OCI-M1 (cell line): ENCODE data around the gene PDXDC1.
"Not testable (repeated sequence)": the region's sequence is repeated elsewhere in the genome, so short reads cannot be mapped to it uniquely, and the experiment has no call there.

Experiments used
- DNase-seq: peaks from one replicate; lab custom pipeline; 2025; lab: John Stamatoyannopoulos, UW

The PDXDC1 gene

GRCh38 chr16:14974331-14974655 lies 533 bp upstream of the PDXDC1 start:
- DNase-seq: not testable (repeated sequence)

- peak; percentile 60 for DNase-seq
Observed at GRCh38 chr16:14975418-14976194, 780 bp downstream of the PDXDC1 start.

DNA sequence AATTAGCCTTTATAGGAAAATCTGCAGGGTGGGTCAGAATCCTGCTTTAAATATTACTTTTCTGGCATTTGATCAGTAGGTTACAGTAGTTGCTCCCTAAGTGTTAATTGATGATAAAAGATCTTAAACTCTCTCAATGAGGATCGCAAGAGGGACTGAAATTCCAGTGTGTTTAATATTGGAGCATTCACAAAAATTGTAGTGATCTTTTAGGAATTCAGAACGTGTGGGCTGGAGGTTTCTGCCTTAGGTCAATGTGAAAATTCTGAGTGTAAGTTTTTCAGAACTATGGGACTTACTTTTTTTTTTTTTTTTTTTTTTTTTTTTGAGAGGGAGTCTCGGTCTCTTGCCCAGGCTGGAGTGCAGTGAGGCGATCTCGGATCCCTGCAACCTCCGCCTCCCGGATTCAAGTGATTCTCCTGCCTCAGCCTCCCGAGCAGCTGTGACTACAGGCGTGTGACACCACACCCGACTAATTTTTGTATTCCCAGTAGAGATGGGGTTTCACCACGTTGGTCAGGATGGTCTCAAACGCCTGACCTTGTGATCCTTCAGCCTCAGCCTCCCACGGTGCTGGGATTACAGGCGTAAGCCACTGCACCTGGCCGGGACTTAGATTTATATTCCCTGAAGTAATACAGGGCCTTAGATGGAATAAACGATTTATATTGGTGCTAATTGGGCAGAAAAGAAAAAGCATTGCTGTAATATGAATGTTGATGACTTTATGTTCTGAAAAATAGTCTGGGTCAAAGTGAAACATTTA lies 2.3 kb downstream of the PDXDC1 start:
- DNase-seq: peak; percentile 17

- not testable (repeated sequence) for DNase-seq
Observed at GRCh38 chr16:14978281-14978680, 3.5 kb downstream of the PDXDC1 start.

GRCh38 chr16:14978908-14979307 lies 4.1 kb downstream of the PDXDC1 start:
- DNase-seq: not testable (repeated sequence)

DNA sequence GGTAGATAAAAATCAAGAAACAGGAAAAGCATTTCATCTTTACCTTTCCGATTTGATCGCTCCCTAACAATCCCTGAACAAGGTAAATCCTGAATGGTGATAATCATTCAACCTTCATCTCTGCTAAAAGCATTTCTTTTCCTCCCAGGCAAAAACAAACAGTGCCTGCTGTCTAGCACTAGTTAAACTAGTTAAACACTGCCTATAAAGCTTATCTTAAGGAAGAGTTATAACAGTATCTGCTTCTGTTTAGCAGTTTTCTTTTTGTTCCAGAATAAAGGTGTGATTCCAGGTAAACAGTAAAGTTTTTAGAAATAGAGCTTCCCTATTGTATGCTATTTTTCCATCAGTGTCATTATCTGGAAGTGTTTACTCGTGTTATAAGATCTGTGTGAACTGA lies 6.4 kb downstream of the PDXDC1 start:
- DNase-seq: not testable (repeated sequence)

DNA sequence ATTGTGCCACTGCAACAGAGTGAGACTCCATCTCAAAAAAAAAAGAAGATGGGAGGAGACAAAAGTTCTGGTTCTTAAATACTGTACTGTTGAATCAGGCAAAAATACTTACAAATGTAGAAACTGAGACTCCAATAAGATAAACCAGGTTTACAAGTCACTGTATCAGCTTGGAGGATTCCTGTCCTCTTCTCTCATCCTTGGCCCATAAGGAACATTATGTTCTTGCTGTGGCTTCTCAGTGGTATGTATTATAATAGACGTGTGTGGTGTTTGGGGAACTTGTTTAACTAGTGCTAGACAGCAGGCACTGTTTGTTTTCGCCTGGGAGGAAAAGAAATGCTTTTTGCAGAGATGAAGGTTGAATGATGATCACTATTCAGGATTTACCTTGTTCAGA lies 7.7 kb downstream of the PDXDC1 start:
- not testable (repeated sequence) for DNase-seq

DNA sequence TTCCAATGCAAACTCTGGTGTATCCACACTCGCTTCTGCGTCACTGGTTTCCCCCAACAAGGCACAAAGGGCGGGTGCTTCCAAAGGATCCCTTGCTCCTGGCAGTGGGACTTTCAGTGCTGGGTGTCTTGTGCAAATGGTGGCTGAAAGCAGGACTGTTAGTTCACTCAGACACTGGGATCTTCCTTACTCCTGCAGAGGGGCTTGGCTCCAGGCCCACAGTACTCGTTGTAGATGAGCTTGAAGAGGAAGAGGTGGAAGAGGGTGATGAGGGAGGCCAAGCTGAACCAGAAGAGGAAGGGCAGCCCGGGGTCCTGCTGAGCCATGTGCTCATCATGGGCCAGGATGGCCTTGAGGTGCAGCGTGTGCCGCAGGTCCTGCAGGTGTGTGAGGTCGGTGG lies 13.3 kb downstream of the PDXDC1 start:
- not testable (repeated sequence) for DNase-seq

DNA sequence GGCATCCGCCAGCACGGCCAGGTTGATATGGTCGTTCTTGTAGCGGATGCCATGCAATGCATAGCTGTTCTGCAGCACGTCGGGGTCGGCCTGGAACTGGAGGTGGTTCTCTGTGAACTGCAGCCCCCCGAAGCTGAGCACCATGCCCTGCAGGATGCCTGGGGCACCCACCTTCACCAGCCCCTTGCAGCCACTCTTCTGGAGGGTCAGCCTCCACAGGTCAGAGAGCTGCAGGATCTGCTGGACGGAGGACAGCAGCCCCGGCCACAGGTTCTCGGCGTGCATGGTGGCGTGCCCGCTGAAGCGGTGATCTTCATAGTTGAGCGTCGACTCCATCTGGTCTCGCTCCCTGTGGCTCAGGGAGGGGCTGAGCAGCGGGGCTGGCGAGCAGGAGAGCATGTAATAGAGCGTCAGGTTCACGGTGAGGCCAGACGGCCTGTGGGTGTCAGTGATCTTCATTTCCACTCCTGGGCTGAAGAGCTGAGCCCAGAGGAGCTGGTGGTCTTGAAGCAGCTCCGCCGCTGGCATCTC lies 13.9 kb downstream of the PDXDC1 start:
- not testable (repeated sequence) for DNase-seq

DNA sequence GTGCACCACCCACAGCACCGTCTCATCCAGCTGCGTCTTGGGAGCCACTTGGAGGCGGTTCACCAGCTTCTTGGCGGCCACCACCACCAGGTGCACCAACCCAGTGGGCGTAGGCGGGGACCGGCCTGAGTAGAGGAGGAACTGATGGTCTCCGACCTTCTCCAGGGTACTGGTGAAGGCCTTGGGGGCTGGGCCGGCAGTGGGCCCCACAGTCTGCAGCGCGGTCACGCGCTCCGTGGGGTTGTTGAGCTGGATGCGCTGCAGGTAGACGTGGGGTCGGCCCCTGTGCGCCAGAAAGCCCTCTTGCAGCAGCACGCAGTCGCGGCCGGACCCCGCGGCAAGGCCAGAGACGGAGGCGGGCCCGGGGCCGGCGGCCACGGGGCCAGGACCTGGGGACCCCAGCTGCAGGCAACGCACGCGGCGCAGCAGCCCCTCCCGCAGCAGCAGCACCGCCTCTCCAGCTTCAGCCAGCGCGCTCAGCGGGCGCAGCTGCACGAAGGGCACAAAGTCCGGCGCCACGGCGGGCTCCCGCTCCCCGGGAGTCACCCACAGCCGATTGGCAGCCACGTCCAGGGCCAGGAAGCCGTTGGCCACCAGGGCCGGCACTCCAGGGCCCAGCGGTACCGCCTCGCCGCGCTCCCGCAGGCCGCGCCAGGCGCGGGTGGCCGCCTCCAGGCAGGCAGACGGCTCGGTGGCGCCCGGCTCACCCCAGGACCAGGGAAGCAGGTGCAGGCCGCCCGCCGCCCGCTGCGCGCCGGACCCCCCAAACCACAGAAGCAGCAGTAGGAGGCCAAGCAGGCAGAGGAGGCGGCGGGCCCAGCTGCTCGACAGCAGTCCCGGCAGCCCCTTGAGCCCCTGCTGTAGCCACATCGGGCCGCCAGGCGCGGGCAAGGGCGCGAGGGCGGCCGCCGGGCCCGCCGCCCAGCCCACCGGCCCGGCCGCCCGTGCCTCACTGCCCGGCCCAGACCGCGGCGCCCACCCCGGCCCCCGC lies 14.8 kb downstream of the PDXDC1 start:
- DNase-seq: not testable (repeated sequence)

GRCh38 chr16:14993277-14994151 lies 18.7 kb downstream of the PDXDC1 start:
- not testable (repeated sequence) for DNase-seq

DNA sequence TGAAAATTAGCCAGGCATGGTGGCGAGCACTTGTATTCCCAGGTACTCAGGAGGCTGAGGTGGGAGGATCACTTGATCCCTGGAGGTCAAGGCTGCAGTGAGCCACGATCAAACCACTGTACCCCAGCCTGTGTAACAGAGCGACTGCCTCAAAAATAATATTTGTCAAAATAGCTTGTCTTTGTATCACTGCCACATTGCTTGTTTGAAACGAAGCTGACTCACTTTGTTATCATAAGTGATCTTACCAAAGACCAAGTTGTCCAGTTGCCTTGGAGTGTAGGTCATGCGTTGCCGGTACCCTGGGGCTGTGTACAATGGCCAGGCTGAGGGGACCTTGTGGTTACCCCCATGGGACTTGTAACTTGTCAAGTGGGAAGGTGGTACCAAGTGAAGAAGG lies 21.9 kb downstream of the PDXDC1 start:
- DNase-seq: not testable (repeated sequence)

DNA sequence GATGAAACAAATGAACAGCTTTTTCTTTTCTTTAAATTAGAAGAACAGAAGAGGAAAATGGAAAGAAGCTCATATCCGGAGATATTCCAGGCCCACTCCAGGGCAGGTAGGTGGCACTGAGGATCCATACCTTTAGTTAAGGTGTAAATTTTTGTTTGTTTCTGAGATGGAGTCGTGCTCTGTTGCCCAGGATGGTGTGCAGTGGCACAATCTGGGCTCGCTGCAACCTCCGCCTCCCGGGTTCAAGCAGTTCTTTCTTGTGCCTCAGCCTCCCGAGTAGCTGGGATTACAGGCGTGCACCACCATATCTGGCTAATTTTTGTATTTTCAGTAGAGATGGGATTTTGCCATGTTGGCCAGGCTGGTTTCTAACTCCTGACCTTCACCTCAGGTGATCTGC lies 23.5 kb downstream of the PDXDC1 start:
- not testable (repeated sequence) for DNase-seq

DNA sequence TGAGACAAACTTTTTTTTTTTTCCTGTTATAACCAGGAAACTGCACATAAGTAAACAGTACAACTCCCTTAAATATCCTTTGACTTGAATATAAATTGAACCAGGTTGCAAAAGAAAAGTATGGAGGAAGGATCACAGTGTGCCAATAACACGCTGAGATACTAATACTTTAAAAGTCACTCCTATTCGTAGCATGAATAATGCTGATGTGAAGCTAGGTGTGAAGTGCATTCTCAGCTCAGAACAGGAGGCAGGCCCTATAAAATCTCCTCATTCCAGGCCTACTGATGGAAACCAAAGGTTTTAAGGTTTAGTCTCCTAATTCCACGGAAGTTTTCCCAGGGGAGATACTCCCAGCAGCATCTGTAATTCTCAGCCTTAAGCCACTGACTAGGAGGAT lies 25.0 kb downstream of the PDXDC1 start:
- not testable (repeated sequence) for DNase-seq

DNA sequence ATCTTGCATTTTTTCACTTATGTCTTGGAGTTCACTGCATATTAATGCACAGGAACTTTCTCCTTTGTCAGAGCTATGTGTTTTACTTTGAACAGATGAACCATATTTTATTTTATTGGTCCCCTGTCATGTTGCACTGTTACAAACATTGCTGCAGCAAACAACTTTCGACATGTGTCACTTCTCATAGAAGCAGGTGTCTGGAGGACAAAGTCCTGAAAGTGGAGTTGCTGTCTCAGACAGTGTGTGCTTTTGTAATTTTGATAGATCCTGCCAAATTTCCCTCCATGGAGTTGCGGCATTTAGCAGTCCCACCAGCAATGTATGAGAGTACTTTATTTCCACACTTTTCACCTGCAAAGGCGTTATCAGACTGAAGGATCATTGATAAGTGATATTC lies 27.6 kb downstream of the PDXDC1 start:
- DNase-seq: not testable (repeated sequence)

DNA sequence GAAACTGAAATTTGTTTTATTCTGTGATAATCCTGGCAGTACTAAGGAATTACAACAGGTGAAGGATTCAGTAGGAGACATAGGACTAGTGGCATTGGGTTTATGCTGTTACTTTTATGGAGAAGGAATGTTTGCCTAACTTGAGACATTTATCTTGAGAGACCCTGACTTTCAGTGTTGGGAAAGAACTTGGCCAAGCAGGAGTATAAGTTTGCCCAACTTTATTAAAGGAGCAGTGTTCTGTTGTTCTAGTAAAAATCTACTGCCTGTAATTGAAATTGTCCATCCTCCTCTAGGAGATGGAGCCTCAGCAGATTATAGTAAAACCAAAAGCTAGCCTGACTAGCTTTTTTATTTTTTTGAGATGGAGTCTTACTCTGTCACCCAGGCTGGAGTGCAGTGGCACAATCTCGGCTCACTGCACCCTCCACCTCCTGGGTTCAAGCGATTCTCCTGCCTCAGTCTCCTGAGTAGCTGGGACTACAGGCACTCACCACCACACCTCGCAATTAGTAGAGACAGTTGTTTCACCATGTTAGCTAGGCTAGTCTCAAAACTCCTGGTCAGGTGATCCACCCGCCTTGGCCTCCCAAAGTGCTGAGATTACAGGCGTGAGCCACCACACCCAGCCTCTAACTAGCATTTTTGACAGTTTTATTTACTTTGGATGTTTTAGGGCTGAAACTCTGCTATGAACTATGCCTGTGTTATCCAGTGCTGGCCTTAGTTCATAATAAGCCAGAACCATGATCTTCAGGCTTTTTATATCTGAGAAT lies 30.7 kb downstream of the PDXDC1 start:
- not testable (repeated sequence) for DNase-seq

DNA sequence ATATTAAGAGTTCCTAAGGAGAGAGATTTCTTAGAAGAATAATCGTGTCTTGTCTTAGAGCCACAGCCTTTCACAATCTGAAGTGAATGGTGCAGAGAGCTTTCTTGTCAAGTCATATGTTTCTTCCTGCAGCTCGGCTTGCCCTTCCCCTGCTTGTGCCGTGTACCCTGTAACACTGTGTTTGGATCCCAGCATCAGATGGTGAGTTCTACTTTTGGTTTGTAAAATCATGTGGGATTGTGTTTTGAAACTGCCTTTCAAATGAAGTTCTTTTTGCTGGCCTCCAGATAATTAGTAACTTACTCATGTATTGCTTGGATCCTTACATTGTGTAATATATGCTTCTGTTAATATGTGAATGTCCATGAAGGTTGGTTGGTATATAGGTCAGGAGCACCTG lies 33.8 kb downstream of the PDXDC1 start:
- DNase-seq: not testable (repeated sequence)

GRCh38 chr16:15012941-15013340 lies 38.1 kb downstream of the PDXDC1 start:
- not testable (repeated sequence) for DNase-seq

DNA sequence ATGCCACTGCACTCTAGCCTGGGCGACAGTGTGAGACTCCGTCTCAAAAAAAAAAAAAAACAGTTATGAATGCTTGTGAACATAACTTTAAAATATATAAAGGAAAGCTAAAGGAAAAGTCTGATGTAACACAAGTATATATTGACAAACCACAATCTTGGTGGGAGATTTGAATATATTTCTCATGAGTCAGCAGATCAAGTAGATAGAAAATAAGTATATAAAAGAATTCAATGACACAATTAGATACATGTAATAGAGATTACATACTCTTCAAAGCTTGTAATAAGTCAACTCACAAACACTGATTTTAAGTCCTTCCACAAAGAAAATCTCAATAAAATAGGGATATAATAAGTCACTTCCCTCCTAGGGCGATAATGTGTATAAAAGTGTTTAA lies 40.8 kb downstream of the PDXDC1 start:
- DNase-seq: not testable (repeated sequence)

- DNase-seq: peak; percentile 42
Observed at GRCh38 chr16:15016354-15016753, 41.5 kb downstream of the PDXDC1 start.
